ENCODE measurements around the gene FHIP2A.
"Not testable (repeated sequence)": the region's sequence is repeated elsewhere in the genome, so short reads cannot be mapped to it uniquely, and the experiment has no call there.

The FHIP2A gene

GRCh38 chr10:114815791-114816190 is 5.8 kb upstream of the FHIP2A start:
- DNase-seq (ENCODE audit: low read depth), result no peak

- no peak for DNase-seq (ENCODE audit: low read depth)
Measured at GRCh38 chr10:114816308-114816707, 5.3 kb upstream of the FHIP2A start.

GRCh38 chr10:114819322-114819721 is 2.3 kb upstream of the FHIP2A start:
- DNase-seq (ENCODE audit: low read depth), result no peak

GRCh38 chr10:114821915-114822443 is 399 bp downstream of the FHIP2A start:
- peak; percentile 5 for DNase-seq (ENCODE audit: low read depth)

GRCh38 chr10:114822444-114823076 is 980 bp downstream of the FHIP2A start:
- DNase-seq (ENCODE audit: low read depth), result no peak

GRCh38 chr10:114823077-114823463 is 1.5 kb downstream of the FHIP2A start:
- no peak for DNase-seq (ENCODE audit: low read depth)

- DNase-seq (ENCODE audit: low read depth), result no peak
Measured at GRCh38 chr10:114824391-114824790, 2.8 kb downstream of the FHIP2A start.

- DNase-seq (ENCODE audit: low read depth), result no peak
Measured at GRCh38 chr10:114825513-114826253, 4.1 kb downstream of the FHIP2A start.

GRCh38 chr10:114829160-114829909 is 7.8 kb downstream of the FHIP2A start:
- DNase-seq (ENCODE audit: low read depth), result no peak

GRCh38 chr10:114831186-114831867 is 9.7 kb downstream of the FHIP2A start:
- no peak for DNase-seq (ENCODE audit: low read depth)

- DNase-seq (ENCODE audit: low read depth), result no peak
Measured at GRCh38 chr10:114837690-114838089, 16.1 kb downstream of the FHIP2A start.

GRCh38 chr10:114839901-114840300 is 18.3 kb downstream of the FHIP2A start:
- DNase-seq (ENCODE audit: low read depth), result no peak

GRCh38 chr10:114845978-114846693 is 24.6 kb downstream of the FHIP2A start:
- DNase-seq (ENCODE audit: low read depth), result no peak

- not testable (repeated sequence) for DNase-seq (ENCODE audit: low read depth)
Measured at GRCh38 chr10:114847517-114847916, 25.9 kb downstream of the FHIP2A start.

- DNase-seq (ENCODE audit: low read depth), result no peak
Measured at GRCh38 chr10:114849674-114850073, 28.1 kb downstream of the FHIP2A start.

GRCh38 chr10:114850126-114850525 is 28.5 kb downstream of the FHIP2A start:
- DNase-seq (ENCODE audit: low read depth), result no peak

GRCh38 chr10:114851336-114851735 is 29.8 kb downstream of the FHIP2A start:
- no peak for DNase-seq (ENCODE audit: low read depth)

GRCh38 chr10:114852197-114852596 is 30.6 kb downstream of the FHIP2A start:
- DNase-seq (ENCODE audit: low read depth), result no peak

- no peak for DNase-seq (ENCODE audit: low read depth)
Measured at GRCh38 chr10:114854906-114855305, 33.3 kb downstream of the FHIP2A start.

GRCh38 chr10:114855776-114856543 is 34.4 kb downstream of the FHIP2A start:
- no peak for DNase-seq (ENCODE audit: low read depth)
